IMR-90 (cell line): ENCODE measurements around the gene SLC17A9. TPM values are rescaled to one million over a fixed set of nuclear protein-coding genes. Genes with fewer than 3 reads are reported as not detected.

Experiments used
- ATAC-seq: fragments of 200-7000 bp; cut with Tn5 transposase; 2 replicates; pipeline ENCODE4 v1.9.1; 2020; ENCODE audit warnings: low read depth, mild to moderate bottlenecking, moderate library complexity
- BruUV-seq: library from RNA; stranded (reverse); fragments of 400-500 nt; replicated peaks from 2 replicates; lab custom pipeline; 2021; lab: Mats Ljungman, UMichigan
- CTCF ChIA-PET: fragments of 300-600 bp; formaldehyde crosslinking; extraction: SDS; loops from one replicate; lab custom pipeline; 2021; ENCODE audit warnings: antibody characterized with exemption; lab: Yijun Ruan, JAX
- POLR2A ChIA-PET: fragments of 300-600 bp; sonication (Branson Sonifier 250); formaldehyde crosslinking; loops from one replicate; lab custom pipeline; 2022; ENCODE audit warnings: antibody characterized with exemption; ENCODE audit not compliant: unreplicated experiment; lab: Charles Lee
- DNase-seq: peaks from one replicate; pipeline ENCODE4 v3.0.0; 2013
- H2AFZ ChIP-seq: replicated peaks from 2 replicates; pipeline ENCODE3; 2013; ENCODE audit warnings: low read length, mild to moderate bottlenecking; ENCODE audit not compliant: poor library complexity
- H2AK5ac ChIP-seq: 2 replicates; pipeline ENCODE4 v1.6.1; 2013; ENCODE audit warnings: low read depth, low read length, inconsistent platforms
- H2AK9ac ChIP-seq: replicated peaks from 2 replicates; pipeline ENCODE3; 2013; ENCODE audit warnings: mild to moderate bottlenecking, low read depth, low read length, moderate library complexity; ENCODE audit not compliant: poor library complexity
- H2BK120ac ChIP-seq: 2 replicates; pipeline ENCODE4 v1.6.1; 2013; ENCODE audit warnings: low read depth, low read length, inconsistent platforms
- H2BK15ac ChIP-seq: 3 replicates; pipeline ENCODE4 v1.6.1; 2013; ENCODE audit warnings: low read depth, low read length, inconsistent platforms
- H2BK20ac ChIP-seq: 2 replicates; pipeline ENCODE4 v1.6.1; 2013; ENCODE audit warnings: low read depth, mild to moderate bottlenecking, inconsistent platforms, low read length, moderate library complexity
- H2BK5ac ChIP-seq: 2 replicates; pipeline ENCODE4 v1.6.1; 2013; ENCODE audit warnings: mild to moderate bottlenecking, low read depth, low read length, inconsistent platforms; ENCODE audit not compliant: poor library complexity, severe bottlenecking
- H3K14ac ChIP-seq: replicated peaks from 2 replicates; pipeline ENCODE4 v1.6.1; 2013; ENCODE audit warnings: low read depth, low read length, inconsistent platforms
- H3K18ac ChIP-seq: 2 replicates; pipeline ENCODE4 v1.6.1; 2013; ENCODE audit warnings: low read depth, low read length, control low read depth
- H3K23ac ChIP-seq: 2 replicates; pipeline ENCODE4 v1.6.1; 2013; ENCODE audit warnings: low read depth, low read length, inconsistent platforms
- H3K27ac ChIP-seq: 2 replicates; pipeline ENCODE4 v1.5.1; 2013; ENCODE audit warnings: mild to moderate bottlenecking, control low read depth, low read length; ENCODE audit not compliant: insufficient read depth
- H3K27me3 ChIP-seq: 2 replicates; pipeline ENCODE4 v1.6.1; 2013; ENCODE audit warnings: low read length; ENCODE audit not compliant: control insufficient read depth, insufficient read depth
- H3K36me3 ChIP-seq: 2 replicates; pipeline ENCODE4 v1.6.1; 2013; ENCODE audit warnings: low read length, mixed read lengths; ENCODE audit not compliant: control insufficient read depth, insufficient read depth
- H3K4ac ChIP-seq: 2 replicates; pipeline ENCODE4 v1.6.1; 2013; ENCODE audit warnings: low read depth, low read length, inconsistent platforms
- H3K4me1 ChIP-seq: 2 replicates; pipeline ENCODE4 v1.6.1; 2013; ENCODE audit warnings: low read length, mixed read lengths; ENCODE audit not compliant: control insufficient read depth, insufficient read depth
- H3K4me2 ChIP-seq: 2 replicates; pipeline ENCODE4 v1.6.1; 2013; ENCODE audit warnings: low read depth, mild to moderate bottlenecking, control low read depth, low read length, moderate library complexity
- H3K4me3 ChIP-seq: 2 replicates; pipeline ENCODE4 v1.5.1; 2013; ENCODE audit warnings: low read depth, mild to moderate bottlenecking, control low read depth, low read length, moderate library complexity; ENCODE audit not compliant: insufficient read depth
- H3K56ac ChIP-seq: 2 replicates; pipeline ENCODE4 v1.6.1; 2013; ENCODE audit warnings: low read length, inconsistent platforms; ENCODE audit not compliant: insufficient read depth; ENCODE audit errors: extremely low read depth
- H3K79me1 ChIP-seq, 2 experiments: 2 replicates each; pipeline ENCODE4 v1.6.1; 2013; ENCODE audit warnings: low read length in 2 of 2, inconsistent platforms in 1 of 2, low read depth in 1 of 2
- H3K9ac ChIP-seq: 2 replicates; pipeline ENCODE4 v1.6.1; 2013; ENCODE audit warnings: low read depth, low read length, control low read depth
- H3K9me1 ChIP-seq: 2 replicates; pipeline ENCODE4 v1.6.1; 2013; ENCODE audit warnings: low read length, inconsistent platforms; ENCODE audit not compliant: insufficient read depth
- H3K9me3 ChIP-seq: 2 replicates; pipeline ENCODE4 v1.6.1; 2013; ENCODE audit warnings: low read length; ENCODE audit not compliant: control insufficient read depth, insufficient read depth
- H4K20me1 ChIP-seq: 2 replicates; pipeline ENCODE4 v1.6.1; 2013; ENCODE audit warnings: low read length, inconsistent platforms; ENCODE audit not compliant: insufficient read depth
- H4K5ac ChIP-seq: 2 replicates; pipeline ENCODE4 v1.6.1; 2013; ENCODE audit warnings: mild to moderate bottlenecking, low read depth, low read length, control low read depth
- H4K8ac ChIP-seq, 2 experiments: 2 replicates each; pipeline ENCODE4 v1.6.1; 2013; ENCODE audit warnings: low read depth in 2 of 2, low read length in 2 of 2, control low read depth in 1 of 2, inconsistent platforms in 1 of 2
- H4K91ac ChIP-seq: 2 replicates; pipeline ENCODE4 v1.6.1; 2013; ENCODE audit warnings: low read depth, low read length, inconsistent platforms; ENCODE audit not compliant: insufficient read depth
- BHLHE40 ChIP-seq: fragments of 150-350 bp; IDR thresholded peaks from 2 replicates; pipeline ENCODE4 v1.6.1; 2016; ENCODE audit warnings: mild to moderate bottlenecking, low read depth, low read length
- CHD1 ChIP-seq: IDR thresholded peaks from 2 replicates; pipeline ENCODE4 v1.6.1; 2012; ENCODE audit warnings: low read depth, low read length, improper control_type of control experiment
- FOS ChIP-seq: fragments of 150-350 bp; IDR thresholded peaks from 2 replicates; pipeline ENCODE4 v1.6.1; 2016; ENCODE audit warnings: low read depth, low read length
- MAZ ChIP-seq: IDR thresholded peaks from 2 replicates; pipeline ENCODE4 v1.6.1; 2012; ENCODE audit warnings: low read depth, mild to moderate bottlenecking, low read length, improper control_type of control experiment, moderate library complexity, borderline replicate concordance
- NFE2L2 ChIP-seq: fragments of 150-350 bp; IDR thresholded peaks from 2 replicates; pipeline ENCODE4 v1.6.1; 2016; ENCODE audit warnings: low read depth, mild to moderate bottlenecking, low read length
- RCOR1 ChIP-seq: IDR thresholded peaks from 2 replicates; pipeline ENCODE4 v1.6.1; 2012; ENCODE audit warnings: mild to moderate bottlenecking, low read length, improper control_type of control experiment; ENCODE audit not compliant: insufficient replicate concordance
- RFX5 ChIP-seq: IDR thresholded peaks from 2 replicates; pipeline ENCODE4 v1.8.0; 2012; ENCODE audit warnings: low read depth, mild to moderate bottlenecking, low read length, moderate library complexity
- SMC3 ChIP-seq: fragments of 150-350 bp; IDR thresholded peaks from 2 replicates; pipeline ENCODE4 v1.6.1; 2016; ENCODE audit warnings: low read depth, mild to moderate bottlenecking, antibody characterized with exemption, low read length, moderate library complexity
- WGBS, 2 experiments: methylation state at CpG; one replicate each; pipeline versions ENCODE4 v1.1.5 to v1.1.7; 2013; ENCODE audit warnings: missing lambda C conversion rate in 2 of 2; ENCODE audit not compliant: insufficient read length in 1 of 2; ENCODE audit errors: extremely low coverage in 2 of 2; 5-methylcytosine and 5-hydroxymethylcytosine counted together
- dilution Hi-C: fragments of 300-500 bp; cut with HindIII; formaldehyde crosslinking; loops from one replicate; pipeline ENCODE4 v1.14.3; 2018; ENCODE audit warnings: low sequenced_read_pairs; ENCODE audit not compliant: unreplicated experiment
- in situ Hi-C: fragments of 300-500 bp; cut with MboI; formaldehyde crosslinking; loops from 3 replicates; pipeline ENCODE4 v1.14.3; 2019; ENCODE audit warnings: low sequenced_read_pairs, inconsistent platforms, mixed read lengths
- intact Hi-C: fragments of 100-400 bp; cut with micrococcal nuclease; formaldehyde crosslinking; loops from 2 replicates; pipeline ENCODE4 v1.10.0; 2022
- polyA plus RNA-seq, 3 experiments: library from polyadenylated mRNA; depleted of rRNA; stranded (reverse); fragments of >200 nt; gene quantifications; 2 replicates each; pipeline ENCODE4 v1.2.3, GENCODE V29; 2012; ENCODE audit warnings: low replicate concordance in 1 of 3
- total RNA-seq: library from RNA; depleted of rRNA; stranded (reverse); fragments of >200 nt; gene quantifications from 2 replicates; pipeline ENCODE4 v1.2.3, GENCODE V29; 2012
- TF ChIP-seq, protein P1 (sequence below): fragments of 150-350 bp; IDR thresholded peaks from 2 replicates; pipeline ENCODE4 v1.6.1; 2016; ENCODE audit warnings: low read depth, mild to moderate bottlenecking, low read length, moderate library complexity, borderline replicate concordance
- TF ChIP-seq, protein P2 (sequence below): fragments of 150-350 bp; IDR thresholded peaks from 2 replicates; pipeline ENCODE4 v1.6.1; 2017; ENCODE audit warnings: mild to moderate bottlenecking, antibody characterized with exemption, low read length, low read depth
- TF ChIP-seq, protein P3 (sequence below): conservative IDR thresholded peaks from 2 replicates; pipeline ENCODE4 v1.5.1; 2012; ENCODE audit warnings: mild to moderate bottlenecking, low read depth, low read length, improper control_type of control experiment

The SLC17A9 gene
- total and polyA plus RNA-seq, 2 of the 4 experiments (the other 2 are of a cell fraction) = 2.2 to 14.4 TPM

DNA sequence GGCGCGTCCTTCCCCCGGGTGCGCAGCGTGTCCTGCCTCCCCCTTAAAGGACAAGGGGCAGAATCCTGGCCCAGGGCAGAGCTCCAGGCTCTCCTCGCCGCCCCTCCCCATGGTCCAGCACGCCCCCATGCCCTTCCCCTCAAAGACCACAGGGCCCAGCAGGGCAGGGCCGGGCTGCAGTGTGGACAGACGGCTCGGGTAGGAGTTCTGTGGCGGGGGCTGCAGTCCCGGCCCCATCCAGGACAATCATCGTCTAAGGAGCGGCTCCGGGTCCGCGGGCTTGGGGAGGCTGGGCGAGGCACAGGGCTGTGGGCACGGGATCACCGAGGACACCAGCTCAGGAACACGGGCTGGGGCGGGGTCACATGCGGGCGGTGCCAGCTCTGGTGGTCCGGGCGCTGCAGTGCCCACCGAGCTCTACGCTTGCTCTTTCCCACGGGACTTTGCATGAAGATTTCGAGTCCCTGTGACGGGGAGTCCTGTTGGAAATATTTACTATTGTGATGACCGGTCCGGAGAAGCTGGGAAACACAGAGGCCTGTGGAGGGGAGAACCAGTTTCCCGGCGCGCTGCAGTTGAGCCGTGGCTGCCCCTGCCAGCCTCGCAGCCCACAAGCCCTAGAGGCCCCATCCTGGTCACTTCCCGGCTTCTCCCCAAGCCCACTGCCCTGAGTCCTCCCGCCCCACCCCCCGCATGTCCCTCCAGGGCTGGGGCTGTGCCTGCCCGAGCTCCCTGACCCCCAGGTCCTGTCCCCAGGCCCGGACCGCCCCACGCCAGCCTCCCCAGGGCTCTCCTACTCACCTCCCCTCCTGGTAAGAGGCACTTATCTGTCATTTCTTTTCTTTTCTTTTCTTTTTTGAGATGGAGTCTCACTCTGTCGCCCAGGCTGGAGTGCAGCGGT is 20.6 kb downstream of the SLC17A9 start (continued):
- TF ChIP-seq FOS (no peak), RFX5 (no peak)

DNA sequence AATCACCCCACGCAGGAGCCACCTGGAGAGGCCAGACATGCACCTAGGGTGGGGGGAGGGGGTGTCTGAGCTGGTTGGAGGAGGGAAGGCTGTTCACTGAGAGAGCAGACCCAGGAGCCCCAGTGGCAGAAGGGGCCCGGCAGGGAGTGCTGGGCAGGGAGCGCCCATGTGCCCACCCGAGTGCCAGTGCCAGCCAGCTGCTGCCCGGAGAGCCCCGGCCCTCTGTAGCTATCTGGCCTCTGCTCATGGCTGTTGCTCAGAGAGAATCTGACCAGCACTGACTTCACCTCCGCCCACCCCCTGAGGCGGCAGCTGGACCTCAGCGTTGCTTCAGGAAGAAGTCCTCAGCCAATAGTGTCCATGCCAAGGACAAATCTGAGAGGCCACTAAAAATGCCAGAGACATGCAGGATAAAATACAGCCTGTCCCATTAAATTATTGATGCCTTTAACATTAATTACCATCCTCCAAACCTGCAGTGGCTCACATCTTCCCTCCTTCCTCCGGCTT is 22.8 kb downstream of the SLC17A9 start:
- no peak overlapping the region for H2BK15ac ChIP-seq
- H2BK120ac ChIP-seq = no peak overlapping the region
- DNase-seq (no peak), ATAC-seq (no peak)
- H2AK5ac ChIP-seq = no peak overlapping the region
- H3K36me3 ChIP-seq = no peaks in the 10 kb centered on the region
- no peak overlapping the region for H4K91ac ChIP-seq
- no peak overlapping the region for H2BK20ac ChIP-seq
- no peaks in the 10 kb centered on the region for H3K79me1 ChIP-seq
- H3K4me1 ChIP-seq = no peaks in the 10 kb centered on the region
- no peak overlapping the region for H3K4ac ChIP-seq
- no peaks in the 10 kb centered on the region for H3K9me1 ChIP-seq
- H2BK5ac ChIP-seq = no peak overlapping the region
- H2AFZ ChIP-seq = no peak overlapping the region
- H3K27me3 ChIP-seq = peaks cover 75% of the 10 kb centered on the region
- H4K20me1 ChIP-seq = no peaks in the 10 kb centered on the region
- no peak overlapping the region for H3K4me3 ChIP-seq
- no peak overlapping the region for H3K23ac ChIP-seq
- H3K9me3 ChIP-seq = no peaks in the 10 kb centered on the region
- ChIA-PET POLR2A (no interaction called here), CTCF (interaction anchor here (0.7 kb wide), 1 partner anchor 27 kb away, joined by 3 read pairs; no protein-coding TSS in a partner anchor)
- no peak overlapping the region for H3K27ac ChIP-seq
- no TSS peak for BruUV-seq
- no peak overlapping the region for H4K8ac ChIP-seq
- in situ Hi-C loops = no loop called here
- no peak overlapping the region for H3K14ac ChIP-seq
- no peak overlapping the region for H3K9ac ChIP-seq
- dilution Hi-C loops = no loop called here
- H3K18ac ChIP-seq = no peak overlapping the region
- no peak overlapping the region for H3K56ac ChIP-seq
- 100% methylated on average over 2 of the region's 10 CpGs; no CpG with 5 or more reads in 1 of the 2 experiments for WGBS, 2 experiments
- intact Hi-C loops = no loop called here
- no peak overlapping the region for H3K4me2 ChIP-seq
- no peak overlapping the region for H4K5ac ChIP-seq
- no peak overlapping the region for H2AK9ac ChIP-seq
- TF ChIP-seq MAZ (no peak), BHLHE40 (no peak), RCOR1 (no peak), NFE2L2 (no peak), CHD1 (no peak), SMC3 (no peak)
- TF ChIP-seq, protein P1, sequence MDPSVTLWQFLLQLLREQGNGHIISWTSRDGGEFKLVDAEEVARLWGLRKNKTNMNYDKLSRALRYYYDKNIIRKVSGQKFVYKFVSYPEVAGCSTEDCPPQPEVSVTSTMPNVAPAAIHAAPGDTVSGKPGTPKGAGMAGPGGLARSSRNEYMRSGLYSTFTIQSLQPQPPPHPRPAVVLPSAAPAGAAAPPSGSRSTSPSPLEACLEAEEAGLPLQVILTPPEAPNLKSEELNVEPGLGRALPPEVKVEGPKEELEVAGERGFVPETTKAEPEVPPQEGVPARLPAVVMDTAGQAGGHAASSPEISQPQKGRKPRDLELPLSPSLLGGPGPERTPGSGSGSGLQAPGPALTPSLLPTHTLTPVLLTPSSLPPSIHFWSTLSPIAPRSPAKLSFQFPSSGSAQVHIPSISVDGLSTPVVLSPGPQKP = no peak
- TF ChIP-seq, protein P2, sequence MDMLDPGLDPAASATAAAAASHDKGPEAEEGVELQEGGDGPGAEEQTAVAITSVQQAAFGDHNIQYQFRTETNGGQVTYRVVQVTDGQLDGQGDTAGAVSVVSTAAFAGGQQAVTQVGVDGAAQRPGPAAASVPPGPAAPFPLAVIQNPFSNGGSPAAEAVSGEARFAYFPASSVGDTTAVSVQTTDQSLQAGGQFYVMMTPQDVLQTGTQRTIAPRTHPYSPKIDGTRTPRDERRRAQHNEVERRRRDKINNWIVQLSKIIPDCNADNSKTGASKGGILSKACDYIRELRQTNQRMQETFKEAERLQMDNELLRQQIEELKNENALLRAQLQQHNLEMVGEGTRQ = no peak
- TF ChIP-seq, protein P3, sequence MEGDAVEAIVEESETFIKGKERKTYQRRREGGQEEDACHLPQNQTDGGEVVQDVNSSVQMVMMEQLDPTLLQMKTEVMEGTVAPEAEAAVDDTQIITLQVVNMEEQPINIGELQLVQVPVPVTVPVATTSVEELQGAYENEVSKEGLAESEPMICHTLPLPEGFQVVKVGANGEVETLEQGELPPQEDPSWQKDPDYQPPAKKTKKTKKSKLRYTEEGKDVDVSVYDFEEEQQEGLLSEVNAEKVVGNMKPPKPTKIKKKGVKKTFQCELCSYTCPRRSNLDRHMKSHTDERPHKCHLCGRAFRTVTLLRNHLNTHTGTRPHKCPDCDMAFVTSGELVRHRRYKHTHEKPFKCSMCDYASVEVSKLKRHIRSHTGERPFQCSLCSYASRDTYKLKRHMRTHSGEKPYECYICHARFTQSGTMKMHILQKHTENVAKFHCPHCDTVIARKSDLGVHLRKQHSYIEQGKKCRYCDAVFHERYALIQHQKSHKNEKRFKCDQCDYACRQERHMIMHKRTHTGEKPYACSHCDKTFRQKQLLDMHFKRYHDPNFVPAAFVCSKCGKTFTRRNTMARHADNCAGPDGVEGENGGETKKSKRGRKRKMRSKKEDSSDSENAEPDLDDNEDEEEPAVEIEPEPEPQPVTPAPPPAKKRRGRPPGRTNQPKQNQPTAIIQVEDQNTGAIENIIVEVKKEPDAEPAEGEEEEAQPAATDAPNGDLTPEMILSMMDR = no peak
